ENCODE results near the gene NMNAT2. TPM values are rescaled to one million over a fixed set of nuclear protein-coding genes. Genes with fewer than 3 reads are reported as not detected.

NMNAT2 gene
- total and polyA plus RNA-seq, 2 of the 4 experiments (the other 2 are of a cell fraction): 0.36 to 2.4 TPM

- Histone ChIP-seq H3K27ac (ENCODE audit: insufficient read depth, low read length) (no peak overlapping the region), H3K56ac (ENCODE audit: extremely low read depth, insufficient read depth, low read length) (no peak overlapping the region), H3K9me3 (ENCODE audit: control insufficient read depth, insufficient read depth, low read length) (no peaks in the 10 kb centered on the region), H3K4me1 (ENCODE audit: control insufficient read depth, insufficient read depth, low read length) (no peaks in the 10 kb centered on the region), H3K27me3 (ENCODE audit: control insufficient read depth, insufficient read depth, low read length) (peaks cover 20% of the 10 kb centered on the region), H4K5ac (ENCODE audit: low read depth, low read length) (no peak overlapping the region), H3K36me3 (ENCODE audit: control insufficient read depth, insufficient read depth, low read length) (no peaks in the 10 kb centered on the region), H3K18ac (ENCODE audit: low read depth, low read length) (no peak overlapping the region), H4K20me1 (ENCODE audit: insufficient read depth, low read length) (no peaks in the 10 kb centered on the region), H2BK15ac (ENCODE audit: low read depth, low read length) (no peak overlapping the region), H2AK9ac (replicated peaks; ENCODE audit: low read depth, low read length, poor library complexity) (no peak overlapping the region), H4K91ac (ENCODE audit: insufficient read depth, low read depth, low read length) (no peak overlapping the region), H4K8ac (ENCODE audit: low read depth in 2 of 2, low read length in 2 of 2) (no peak overlapping the region), H2AFZ (replicated peaks; ENCODE audit: low read length, poor library complexity) (no peak overlapping the region), H2BK5ac (ENCODE audit: low read depth, low read length, poor library complexity, severe bottlenecking) (no peak overlapping the region), H3K9me1 (ENCODE audit: insufficient read depth, low read length) (no peaks in the 10 kb centered on the region), H2BK20ac (ENCODE audit: low read depth, low read length) (no peak overlapping the region), H3K4me2 (ENCODE audit: low read depth, low read length) (no peak overlapping the region), H3K4ac (ENCODE audit: low read depth, low read length) (no peak overlapping the region), H2AK5ac (ENCODE audit: low read depth, low read length) (no peak overlapping the region), H3K14ac (replicated peaks; ENCODE audit: low read depth, low read length) (no peak overlapping the region), H3K4me3 (ENCODE audit: insufficient read depth, low read depth, low read length) (no peak overlapping the region), H3K79me1 (ENCODE audit: low read depth in 1 of 2, low read length in 2 of 2) (no peaks in the 10 kb centered on the region), H2BK120ac (ENCODE audit: low read depth, low read length) (no peak overlapping the region), H3K9ac (ENCODE audit: low read depth, low read length) (no peak overlapping the region), H3K23ac (ENCODE audit: low read depth, low read length) (no peak overlapping the region)
- POLR2A ChIA-PET (ENCODE audit: unreplicated experiment): no interaction called here
- intact Hi-C loops (cut with micrococcal nuclease): no loop called here
- CTCF ChIA-PET: no interaction called here
- DNase-seq (no peak), ATAC-seq (ENCODE audit: low read depth) (no peak)
- in situ Hi-C loops (cut with MboI; ENCODE audit: low sequenced_read_pairs): no loop called here
- no CpG with 5 or more reads among the region's 2 CpGs for WGBS, 2 experiments (ENCODE audit: extremely low coverage in 2 of 2, insufficient read length in 1 of 2)
- no TSS peak for BruUV-seq (replicated peaks)
- dilution Hi-C loops (cut with HindIII; ENCODE audit: low sequenced_read_pairs, unreplicated experiment): no loop called here
- no peak for TF ChIP-seq CEBPB (IDR thresholded peaks at IDR 0.05; ENCODE audit: low read depth, low read length)
These were observed 42.4 kb upstream of the NMNAT2 start for GRCh38 chr1:183460596-183460995.

Data from IMR-90 (cell line).